WTC11 (cell line): ENCODE data around the gene HSP90AB1. TPM values are rescaled to one million over a fixed set of nuclear protein-coding genes. Genes with fewer than 3 reads are reported as not detected.

Source experiments
- ATAC-seq: fragments of 200-7000 bp; cut with Tn5 transposase; 2 replicates; pipeline ENCODE4 v1.10.0; 2021; ENCODE audit warnings: mild to moderate bottlenecking, moderate library complexity
- CTCF ChIA-PET: fragments of 300-600 bp; sonication (Branson Sonifier 250); formaldehyde crosslinking; loops from one replicate; lab custom pipeline; 2021; ENCODE audit warnings: antibody characterized with exemption; lab: Charles Lee
- POLR2A ChIA-PET: fragments of 350-600 bp; sonication (Branson Sonifier 250); formaldehyde crosslinking; loops from one replicate; lab custom pipeline; 2021; ENCODE audit warnings: antibody characterized with exemption; lab: Charles Lee
- DNase-seq: peaks from one replicate; pipeline ENCODE4 v3.0.0; 2021; ENCODE audit warnings: low spot score
- H3K27ac Mint-ChIP-seq: 2 replicates; pipeline ENCODE4 v1.8.0; 2021; ENCODE audit warnings: mixed read lengths
- H3K27me3 Mint-ChIP-seq: 2 replicates; pipeline ENCODE4 v1.8.0; 2021; ENCODE audit warnings: low read depth, mild to moderate bottlenecking, moderate library complexity, mixed read lengths
- H3K36me3 Mint-ChIP-seq: 2 replicates; pipeline ENCODE4 v1.8.0; 2021; ENCODE audit warnings: mixed read lengths
- H3K4me1 Mint-ChIP-seq: 2 replicates; pipeline ENCODE4 v1.8.0; 2022; ENCODE audit warnings: mixed read lengths
- H3K4me3 Mint-ChIP-seq: 2 replicates; pipeline ENCODE4 v1.8.0; 2021; ENCODE audit warnings: mild to moderate bottlenecking, moderate library complexity, mixed read lengths
- H3K9me3 Mint-ChIP-seq: 2 replicates; pipeline ENCODE4 v1.8.0; 2021; ENCODE audit warnings: mixed read lengths
- CTCF ChIP-seq: fragments of 200-600 bp; IDR thresholded peaks from 2 replicates; pipeline ENCODE4 v1.8.0; 2022; ENCODE audit warnings: antibody characterized with exemption
- ESRRA ChIP-seq: sonication (generic); formaldehyde crosslinking; IDR thresholded peaks from 2 replicates; pipeline ENCODE4 v1.8.1; 2022; ENCODE audit warnings: mild to moderate bottlenecking, missing genetic modification reagents, borderline replicate concordance
- FOXK1 ChIP-seq: sonication (generic); formaldehyde crosslinking; IDR thresholded peaks from 2 replicates; pipeline ENCODE4 v1.8.0; 2022; ENCODE audit warnings: mild to moderate bottlenecking, moderate library complexity, missing genetic modification reagents
- FOXP1 ChIP-seq: sonication (generic); formaldehyde crosslinking; IDR thresholded peaks from 2 replicates; pipeline ENCODE4 v1.8.0; 2022; ENCODE audit warnings: missing genetic modification reagents, mild to moderate bottlenecking, moderate library complexity, borderline replicate concordance
- GABPB1 ChIP-seq: sonication (generic); formaldehyde crosslinking; IDR thresholded peaks from 2 replicates; pipeline ENCODE4 v1.8.1; 2023; ENCODE audit warnings: mild to moderate bottlenecking, missing genetic modification reagents
- JUN ChIP-seq: sonication (generic); formaldehyde crosslinking; IDR thresholded peaks from 2 replicates; pipeline ENCODE4 v1.8.0; 2023; ENCODE audit warnings: mild to moderate bottlenecking, missing genetic modification reagents
- PREB ChIP-seq: sonication (generic); formaldehyde crosslinking; IDR thresholded peaks from 2 replicates; pipeline ENCODE4 v1.8.1; 2022; ENCODE audit warnings: mild to moderate bottlenecking, missing genetic modification reagents, moderate library complexity, borderline replicate concordance
- RELA ChIP-seq: sonication (generic); formaldehyde crosslinking; IDR thresholded peaks from 2 replicates; pipeline ENCODE4 v1.8.1; 2022; ENCODE audit warnings: missing genetic modification reagents, mild to moderate bottlenecking, borderline replicate concordance
- TCF7 ChIP-seq: sonication (generic); formaldehyde crosslinking; IDR thresholded peaks from 2 replicates; pipeline ENCODE4 v1.8.0; 2022; ENCODE audit warnings: mild to moderate bottlenecking, low read depth, missing genetic modification reagents, moderate library complexity
- TEAD1 ChIP-seq: sonication (generic); formaldehyde crosslinking; IDR thresholded peaks from 2 replicates; pipeline ENCODE4 v1.8.0; 2022; ENCODE audit warnings: mild to moderate bottlenecking, missing genetic modification reagents
- TEAD4 ChIP-seq: sonication (generic); formaldehyde crosslinking; IDR thresholded peaks from 2 replicates; pipeline ENCODE4 v1.8.0; 2022; ENCODE audit warnings: mild to moderate bottlenecking, missing genetic modification reagents
- ZBTB21 ChIP-seq: sonication (generic); formaldehyde crosslinking; IDR thresholded peaks from 2 replicates; pipeline ENCODE4 v1.8.1; 2023; ENCODE audit warnings: mild to moderate bottlenecking, missing genetic modification reagents, borderline replicate concordance
- ZNF121 ChIP-seq: sonication (generic); formaldehyde crosslinking; IDR thresholded peaks from 2 replicates; pipeline ENCODE4 v1.8.0; 2023; ENCODE audit warnings: missing genetic modification reagents
- ZNF317 ChIP-seq: sonication (generic); formaldehyde crosslinking; IDR thresholded peaks from 2 replicates; pipeline ENCODE4 v1.8.1; 2023; ENCODE audit warnings: low read depth, mild to moderate bottlenecking, moderate library complexity, missing genetic modification reagents, borderline replicate concordance
- ZNF423 ChIP-seq: fragments of 250-450 bp; sonication (Bioruptor Pico); IDR thresholded peaks from 2 replicates; pipeline ENCODE4 v2.1.2; 2022; ENCODE audit warnings: mild to moderate bottlenecking, moderate library complexity
- total RNA-seq: library from RNA; stranded (reverse); gene quantifications from 3 replicates; pipeline ENCODE4 v1.2.3, GENCODE V29; 2021

HSP90AB1 gene
- total RNA-seq, 1 experiment from 2014 or later, result 2,171 TPM

GRCh38 chr6:44221291-44221960, 25.5 kb upstream of the HSP90AB1 start:
- DNase-seq (peak; percentile 70), ATAC-seq (peak; percentile 5)
- Mint-ChIP-seq H3K36me3 (no peaks in the 10 kb centered on the region), H3K27ac (peak overlapping the region; percentile 95), H3K4me1 (peaks cover 69% of the 10 kb centered on the region), H3K4me3 (no peak overlapping the region; the same call in none of the 2 replicates), H3K9me3 (no peaks in the 10 kb centered on the region), H3K27me3 (no peaks in the 10 kb centered on the region)
- TF ChIP-seq FOXK1 (CRISPR knock-in tag) (0 out of 2 replicates have a peak, but pooled peaks have one; percentile 14), ESRRA (CRISPR knock-in tag) (no peak), TCF7 (CRISPR knock-in tag) (no peak), ZNF121 (CRISPR knock-in tag) (no peak), TEAD4 (no peak), ZNF423 (CRISPR knock-in tag) (peak; percentile 75), PREB (CRISPR knock-in tag) (no peak), GABPB1 (CRISPR knock-in tag) (peak; percentile 35; the same call in 1 of the 2 replicates), CTCF (peak; percentile 45; the same call in 1 of the 2 replicates), FOXP1 (CRISPR knock-in tag) (no peak), TEAD1 (no peak)
- POLR2A ChIA-PET, result interaction anchor here (0.9 to 5.7 kb wide), 3 partner anchors 21 to 65 kb away, joined by 3 to 63 read pairs (median 3); partner anchors contain the start of gene HSP90AB1
- CTCF ChIA-PET, result interaction anchor here (0.6 to 10.7 kb wide), 19 partner anchors 13 to 159 kb away, joined by 3 to 174 read pairs (median 4); partner anchors contain the start of gene TMEM151B

- peaks cover 69% of the 10 kb centered on the region for H3K4me1 Mint-ChIP-seq
- no peak overlapping the region; the same call in 1 of the 2 replicates for H3K4me3 Mint-ChIP-seq
- no peak for ATAC-seq
Measured at GRCh38 chr6:44221961-44222335, 25.0 kb upstream of the HSP90AB1 start.

More at GRCh38 chr6:44221961-44222335, 25.0 kb upstream of the HSP90AB1 start:
- Mint-ChIP-seq H3K9me3 (no peaks in the 10 kb centered on the region), H3K36me3 (no peaks in the 10 kb centered on the region), H3K27me3 (no peaks in the 10 kb centered on the region), H3K27ac (peak overlapping the region; percentile 53; the same call in 1 of the 2 replicates)
- POLR2A ChIA-PET, result interaction anchor here (0.9 to 5.7 kb wide), 3 partner anchors 22 to 66 kb away, joined by 3 to 63 read pairs (median 3); partner anchors contain the start of gene HSP90AB1
- no peak for DNase-seq
- TF ChIP-seq CTCF (0 out of 2 replicates have a peak, but pooled peaks have one; percentile 6), ZNF317 (no peak), RELA (CRISPR knock-in tag) (no peak), ZBTB21 (no peak), JUN (CRISPR knock-in tag) (no peak)
- CTCF ChIA-PET, result interaction anchor here (0.6 to 10.7 kb wide), 24 partner anchors 13 to 159 kb away, joined by 3 to 174 read pairs (median 5); partner anchors contain the start of genes HSP90AB1, SLC35B2 and TMEM151B
